Measurements from ENCODE around the gene CPNE1.

DNA sequence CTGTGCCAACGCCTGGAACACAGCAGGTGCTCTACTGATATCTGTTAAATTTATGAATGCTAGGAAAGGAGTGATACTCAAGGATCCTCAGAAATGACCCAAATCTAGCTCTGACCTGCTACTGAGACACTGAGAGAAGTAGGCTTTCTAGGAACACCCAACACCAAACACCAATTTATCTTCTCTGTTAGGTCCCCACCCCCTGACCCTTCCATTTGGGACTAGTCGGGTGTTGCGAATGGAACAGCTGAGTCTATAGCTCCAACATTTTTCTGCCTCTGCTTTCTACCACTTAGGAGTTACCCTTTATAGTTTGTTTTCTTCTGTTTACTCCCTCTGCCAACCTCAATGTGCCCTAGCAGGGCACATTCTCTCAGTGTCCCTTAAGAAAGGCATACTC is 24.0 kb downstream of the CPNE1 start:
- no peak for TF ChIP-seq POLR2A (IDR thresholded peaks at IDR 0.05)
- TF ChIP-seq, protein P1, sequence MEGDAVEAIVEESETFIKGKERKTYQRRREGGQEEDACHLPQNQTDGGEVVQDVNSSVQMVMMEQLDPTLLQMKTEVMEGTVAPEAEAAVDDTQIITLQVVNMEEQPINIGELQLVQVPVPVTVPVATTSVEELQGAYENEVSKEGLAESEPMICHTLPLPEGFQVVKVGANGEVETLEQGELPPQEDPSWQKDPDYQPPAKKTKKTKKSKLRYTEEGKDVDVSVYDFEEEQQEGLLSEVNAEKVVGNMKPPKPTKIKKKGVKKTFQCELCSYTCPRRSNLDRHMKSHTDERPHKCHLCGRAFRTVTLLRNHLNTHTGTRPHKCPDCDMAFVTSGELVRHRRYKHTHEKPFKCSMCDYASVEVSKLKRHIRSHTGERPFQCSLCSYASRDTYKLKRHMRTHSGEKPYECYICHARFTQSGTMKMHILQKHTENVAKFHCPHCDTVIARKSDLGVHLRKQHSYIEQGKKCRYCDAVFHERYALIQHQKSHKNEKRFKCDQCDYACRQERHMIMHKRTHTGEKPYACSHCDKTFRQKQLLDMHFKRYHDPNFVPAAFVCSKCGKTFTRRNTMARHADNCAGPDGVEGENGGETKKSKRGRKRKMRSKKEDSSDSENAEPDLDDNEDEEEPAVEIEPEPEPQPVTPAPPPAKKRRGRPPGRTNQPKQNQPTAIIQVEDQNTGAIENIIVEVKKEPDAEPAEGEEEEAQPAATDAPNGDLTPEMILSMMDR (IDR thresholded peaks at IDR 0.05) = no peak
